ENCODE results near the gene ITPR3.
"Not testable (repeated sequence)": the region's sequence is repeated elsewhere in the genome, so short reads cannot be mapped to it uniquely, and the experiment has no call there.

Gene ITPR3

GRCh38 chr6:33616113-33616512, 5.0 kb upstream of the ITPR3 start:
- no peak for DNase-seq

- no peak for DNase-seq
Observed at GRCh38 chr6:33616913-33617312, 4.2 kb upstream of the ITPR3 start.

DNA sequence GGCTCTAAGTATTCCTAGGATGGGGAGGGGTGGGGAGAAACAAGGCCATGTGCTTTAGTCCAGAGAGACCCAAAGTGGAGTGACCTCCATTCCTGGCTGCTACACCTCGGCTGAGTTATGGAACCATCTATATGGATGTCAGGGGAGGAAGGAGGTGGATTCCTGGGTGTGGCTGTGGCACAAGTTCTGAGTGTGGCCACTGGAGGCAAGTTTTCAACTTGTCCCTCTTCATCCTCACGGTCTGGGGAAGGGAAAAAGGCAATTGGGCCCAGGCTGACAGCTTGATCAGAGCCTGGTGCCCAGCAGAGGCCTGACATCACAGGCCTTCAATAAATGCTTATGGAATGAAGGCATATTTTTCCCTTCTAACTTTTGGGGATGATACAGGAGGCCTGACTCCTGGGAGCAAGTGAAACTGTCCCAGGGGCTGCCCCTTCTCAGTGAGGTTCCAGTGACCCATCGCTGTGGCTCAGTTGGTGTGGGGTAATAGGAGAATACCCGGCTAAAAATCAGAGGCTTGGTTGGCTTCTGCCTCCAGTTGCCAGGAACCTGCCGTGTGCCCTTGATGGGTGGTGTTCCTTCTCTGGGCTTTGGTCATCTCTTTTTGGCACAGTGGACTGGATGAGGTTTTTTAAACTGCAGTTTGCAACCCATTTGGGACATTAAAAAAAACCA, 1.8 kb upstream of the ITPR3 start:
- no peak for DNase-seq

DNA sequence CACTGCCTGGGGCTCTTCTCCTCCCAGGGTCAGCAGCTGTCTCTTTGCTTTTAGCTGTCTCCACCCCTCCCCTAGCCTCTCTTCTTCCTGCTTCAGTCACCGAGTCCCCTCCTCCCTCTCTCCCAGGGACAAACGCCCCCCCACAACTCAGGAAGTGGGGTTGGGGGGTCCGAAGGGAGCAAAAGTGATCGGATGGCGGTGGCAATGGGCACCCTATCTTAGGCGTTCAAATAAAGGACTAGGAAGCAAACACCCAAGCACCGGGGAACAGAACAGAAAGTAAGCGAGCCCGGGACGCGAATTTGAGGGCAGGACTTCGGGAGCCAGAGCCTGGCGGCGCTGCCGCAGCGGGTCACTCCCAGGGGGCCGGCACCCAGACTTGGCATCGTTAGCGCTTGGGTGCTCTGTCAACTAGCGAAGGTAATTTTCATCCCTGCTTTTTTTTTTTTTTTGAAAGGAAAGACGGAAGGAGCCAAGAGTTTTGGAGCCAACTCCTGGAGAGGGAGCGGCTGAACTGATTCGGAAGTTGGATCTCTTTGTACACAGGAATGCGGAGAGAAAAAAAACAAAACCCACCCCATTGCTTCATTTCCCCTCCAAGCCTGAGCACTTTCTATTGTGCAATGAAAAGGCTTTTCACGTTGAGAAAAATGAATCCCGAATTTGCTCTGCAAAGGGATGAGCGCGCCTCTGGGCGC, 815 bp upstream of the ITPR3 start:
- DNase-seq = no peak

GRCh38 chr6:33621711-33622388, 728 bp downstream of the ITPR3 start:
- DNase-seq = no peak

DNA sequence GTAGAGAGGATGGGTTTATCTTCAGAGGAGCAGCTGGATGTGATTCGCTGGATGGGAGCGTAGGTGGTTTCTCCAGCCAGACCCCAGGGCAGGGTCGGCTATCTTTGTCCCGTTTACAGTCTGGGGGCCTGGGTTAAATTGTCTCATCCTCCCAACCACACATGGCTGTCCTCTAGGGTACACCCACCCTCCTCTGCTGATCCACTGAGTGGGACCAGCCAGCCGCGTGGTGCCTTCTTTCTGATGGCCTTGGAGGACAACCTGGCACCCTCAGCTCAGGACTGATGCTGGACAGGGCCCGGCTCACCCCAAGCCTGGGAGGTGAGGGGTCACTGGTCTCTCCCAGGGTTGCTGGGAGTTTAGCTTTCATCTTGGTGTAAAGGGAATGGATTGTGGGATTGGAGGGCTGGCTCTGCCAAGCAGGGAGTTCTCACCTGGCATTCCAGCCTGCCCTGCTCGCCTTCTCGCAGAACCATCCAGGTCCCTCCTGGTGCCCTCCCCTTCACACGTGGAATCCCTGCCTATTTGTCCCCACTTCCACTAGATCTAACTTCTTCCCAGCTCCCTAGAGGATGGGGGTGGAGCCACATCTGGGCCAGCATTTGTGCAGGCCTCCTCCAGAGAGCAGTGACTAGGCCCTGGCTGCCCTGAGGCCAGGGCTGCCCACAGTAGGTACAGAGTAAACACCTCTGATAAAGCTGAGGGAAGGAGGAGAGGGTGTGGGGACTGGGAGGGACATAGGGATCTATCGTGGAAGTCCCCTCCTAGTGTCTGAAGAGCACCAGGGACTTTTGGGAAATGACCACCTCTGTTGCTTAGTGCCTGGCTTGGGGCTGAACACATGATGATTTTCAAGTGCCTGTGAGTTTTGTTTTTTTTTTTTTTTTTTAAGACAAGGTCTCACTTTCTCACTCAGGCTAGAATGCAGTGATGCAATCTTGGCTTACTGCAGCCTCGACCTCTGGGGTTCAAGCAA, 1.6 kb downstream of the ITPR3 start:
- no peak for DNase-seq

GRCh38 chr6:33623895-33624381, 2.8 kb downstream of the ITPR3 start:
- DNase-seq = no peak

DNA sequence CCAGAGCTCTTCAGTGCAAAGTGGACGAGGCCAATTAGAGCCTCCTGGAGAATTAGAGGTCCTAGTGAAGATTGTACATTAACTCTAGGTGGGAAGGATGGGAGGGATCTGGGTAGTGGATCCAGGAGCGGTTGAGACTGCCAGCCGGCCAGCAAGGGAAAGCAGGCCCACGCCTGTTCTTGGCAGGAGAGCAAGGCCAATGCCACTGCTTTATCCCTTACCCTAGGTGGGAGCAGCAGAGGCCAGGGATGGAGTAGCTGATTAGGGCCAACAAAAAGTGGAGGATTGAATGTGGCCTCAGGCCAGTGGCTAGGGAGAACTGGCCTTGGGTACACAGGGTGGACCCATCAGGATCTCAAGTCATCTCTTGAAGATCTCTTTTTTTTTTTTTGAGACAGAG, 3.7 kb downstream of the ITPR3 start:
- DNase-seq = no peak

DNA sequence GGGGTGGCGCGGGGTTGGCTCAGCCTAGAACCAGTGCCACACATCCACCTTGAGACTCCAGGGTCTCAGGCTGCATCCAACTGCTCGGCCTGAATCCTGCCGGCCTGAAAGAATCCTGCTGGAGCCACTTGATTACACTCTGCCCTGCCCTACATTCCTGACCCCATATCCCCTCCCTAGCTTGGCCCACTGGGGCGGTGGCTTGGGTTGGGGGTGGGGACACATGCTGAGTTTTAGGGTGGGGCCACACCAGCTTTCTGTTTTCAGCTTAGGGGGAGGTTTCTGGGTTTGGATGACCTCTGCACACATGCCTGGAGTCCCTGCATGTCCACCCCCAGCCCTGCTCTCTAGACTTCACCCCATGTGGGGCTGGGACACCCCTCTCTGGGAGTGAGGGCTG, 6.8 kb downstream of the ITPR3 start:
- DNase-seq = no peak

- DNase-seq = no peak
Observed at GRCh38 chr6:33628401-33628964, 7.4 kb downstream of the ITPR3 start.

- DNase-seq = no peak
Observed at GRCh38 chr6:33630014-33630413, 8.9 kb downstream of the ITPR3 start.

- not testable (repeated sequence) for DNase-seq
Observed at GRCh38 chr6:33631521-33631920, 10.4 kb downstream of the ITPR3 start.

DNA sequence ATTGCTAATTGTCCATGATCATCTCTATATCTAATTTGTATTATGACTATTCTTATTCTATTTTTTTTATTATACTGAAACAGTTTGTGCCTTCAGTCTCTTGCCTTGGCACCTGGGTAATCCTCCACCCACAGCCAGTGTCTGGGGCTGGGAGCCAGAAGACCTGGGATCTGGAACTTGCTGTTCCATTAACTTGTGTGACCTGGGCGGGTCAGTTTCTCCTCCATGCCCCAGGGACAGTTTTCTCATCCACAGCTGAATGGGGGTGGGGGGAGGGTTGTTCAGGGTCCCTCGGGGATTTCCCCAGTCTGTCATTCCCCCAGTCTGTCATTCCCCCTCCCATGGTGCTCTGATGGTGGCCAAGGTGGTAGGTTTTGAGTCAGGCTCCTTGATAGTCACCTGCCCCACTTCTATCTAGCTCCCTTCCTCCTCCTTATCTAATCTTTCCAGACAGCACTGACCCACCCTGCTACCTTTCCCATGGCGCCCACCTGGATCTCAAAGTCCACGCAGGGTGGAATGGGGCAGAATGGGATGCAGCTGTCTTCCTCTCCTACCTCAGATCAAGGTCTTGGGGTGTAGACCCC, 10.9 kb downstream of the ITPR3 start:
- DNase-seq = no peak

GRCh38 chr6:33632558-33633039, 11.5 kb downstream of the ITPR3 start:
- DNase-seq = no peak

- no peak for DNase-seq
Observed at GRCh38 chr6:33633084-33633461, 12.0 kb downstream of the ITPR3 start.

GRCh38 chr6:33633462-33634158, 12.5 kb downstream of the ITPR3 start:
- DNase-seq = no peak

GRCh38 chr6:33634161-33634727, 13.1 kb downstream of the ITPR3 start:
- no peak for DNase-seq

DNA sequence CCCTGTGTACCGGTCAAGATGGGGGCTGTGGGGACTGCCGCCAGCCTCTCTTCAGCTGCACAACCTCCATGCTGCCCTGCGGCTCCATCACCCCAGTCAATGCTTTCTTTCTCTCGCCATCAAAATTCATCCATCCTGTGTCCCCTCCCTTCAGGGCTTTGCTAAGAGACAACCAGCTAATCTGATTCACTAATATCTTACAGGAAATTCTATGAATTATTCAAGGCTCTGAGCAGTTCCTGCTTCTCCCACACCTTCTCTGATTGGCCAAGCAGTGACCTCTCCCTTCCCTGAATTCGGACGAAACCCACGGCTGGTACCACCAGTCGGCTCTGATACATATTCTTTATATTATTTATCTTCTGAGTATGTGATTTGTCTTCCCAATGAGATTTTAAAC, 13.8 kb downstream of the ITPR3 start:
- no peak for DNase-seq

DNA sequence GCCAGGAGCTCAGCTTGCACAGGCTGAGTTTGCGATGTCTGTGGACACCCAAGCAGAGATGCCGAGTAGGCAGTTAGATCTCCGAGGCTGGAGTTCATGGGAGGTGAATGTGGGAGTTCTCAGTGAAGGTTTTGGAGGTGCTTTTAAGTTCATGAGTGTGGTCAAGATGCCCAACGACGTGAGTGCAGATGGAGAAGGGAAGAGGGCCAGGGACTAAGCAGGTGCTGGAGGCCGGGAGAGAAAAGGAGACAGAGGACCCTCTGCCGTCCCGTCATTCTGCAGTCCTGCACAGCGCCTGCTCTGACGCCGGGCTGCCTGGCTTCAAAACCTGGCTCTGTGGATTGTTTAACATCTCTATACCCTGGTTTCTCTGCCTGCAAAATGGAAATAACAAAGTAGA, 15.5 kb downstream of the ITPR3 start:
- DNase-seq = no peak

DNA sequence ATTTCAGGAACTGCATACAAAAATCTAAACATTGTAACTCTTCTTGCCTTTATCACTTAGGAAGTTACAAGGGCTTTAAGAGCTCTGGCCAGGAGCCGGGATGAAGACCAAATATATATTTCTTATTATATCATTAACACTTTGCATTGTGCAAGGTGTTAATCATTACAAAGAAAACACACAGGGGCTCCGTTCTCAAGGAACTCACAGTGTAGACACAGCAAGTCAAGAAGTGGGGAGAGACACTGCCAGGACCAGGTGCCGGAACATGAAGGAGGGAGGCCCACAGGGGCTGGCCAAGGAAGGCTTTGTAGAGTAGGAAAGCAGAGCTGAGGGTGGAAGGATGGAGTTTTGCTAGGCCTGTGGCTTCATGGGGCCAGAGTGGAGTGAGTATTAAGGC, 17.4 kb downstream of the ITPR3 start:
- DNase-seq = no peak

GRCh38 chr6:33639559-33639958, 18.4 kb downstream of the ITPR3 start:
- no peak for DNase-seq

Data from NCI-H1436 treated with DMSO at 0.1 percent for 48 hours (cell line).